ENCODE measurements around the gene ADGRA3. TPM values are rescaled to one million over a fixed set of nuclear protein-coding genes. Genes with fewer than 3 reads are reported as not detected.

The ADGRA3 gene
- total and polyA plus RNA-seq, 2 of the 13 experiments (the other 11 are each of a cell fraction or from before 2014, with no cell fraction given) = 32.2 to 40.8 TPM

- Histone ChIP-seq H4K20me1 (ENCODE audit: insufficient read depth, low read length) (no peaks in the 10 kb centered on the region), H3K4me3 (replicated peaks in 1 of 3; ENCODE audit: insufficient read depth in 1 of 3, low read depth in 2 of 3, low read length in 3 of 3) (no peak overlapping the region), H3K79me2 (ENCODE audit: insufficient read depth, low read length) (peaks cover 6% of the 10 kb centered on the region), H3K36me3 (replicated peaks in 1 of 2; ENCODE audit: control insufficient read depth in 1 of 2, insufficient read depth in 2 of 2, low read length in 2 of 2) (peaks cover 0 to 6% of the 10 kb centered on the region in 2 experiments; a peak in 3 of 5 replicates), H3K27me3 (ENCODE audit: control insufficient read depth in 1 of 2, insufficient read depth in 2 of 2, low read length in 2 of 2) (no peaks in the 10 kb centered on the region), H3K9ac (ENCODE audit: insufficient read depth, low read depth, low read length) (no peak overlapping the region), H3K9me3 (ENCODE audit: low read length) (no peaks in the 10 kb centered on the region), H3K4me1 (ENCODE audit: insufficient read depth, low read length) (peaks cover 50% of the 10 kb centered on the region), H3K4me2 (ENCODE audit: low read depth, low read length) (no peak overlapping the region), H2AFZ (ENCODE audit: low read length) (no peak overlapping the region), H3K27ac (ENCODE audit: extremely low read length, insufficient read depth, low read length) (no peak overlapping the region)
- no peak for FAIRE-seq
- POLR2A ChIA-PET = interaction anchor here (1.0 kb wide), 1 partner anchor 52 kb away, joined by 4 read pairs; no protein-coding TSS in a partner anchor
- in situ Hi-C loops (cut with HindIII; ENCODE audit: extremely low pct_ligation_motif_present, low pct_unique_long_range_greater_than_20kb) (no loop called here), intact Hi-C loops (cut with micrococcal nuclease; ENCODE audit: unreplicated experiment) (no loop called here)
- WGBS (ENCODE audit: low lambda C conversion rate) = 93% methylated on average over 5 of the region's 5 CpGs
- no peak for DNase-seq (ENCODE audit: low spot score)
- BruUV-seq (replicated peaks) = no TSS peak
- no peak for ATAC-seq
- TF ChIP-seq CTCF (CRISPR knock-in tag; IDR thresholded peaks at IDR 0.05) (peak; percentile 57), STAG1 (CRISPR knock-in tag; IDR thresholded peaks at IDR 0.05) (peak; percentile 51), SMC3 (IDR thresholded peaks at IDR 0.05; ENCODE audit: low read length) (peak; percentile 26; the same call in 1 of the 2 replicates), ZNF788 (CRISPR knock-in tag; IDR thresholded peaks at IDR 0.05; ENCODE audit: borderline replicate concordance) (no peak), ZBTB42 (CRISPR knock-in tag; IDR thresholded peaks at IDR 0.05) (no peak), ZMYM4 (CRISPR knock-in tag; IDR thresholded peaks at IDR 0.05) (peak; percentile 44; the same call in 1 of the 2 replicates)
- CTCF ChIA-PET (ENCODE audit: low intra/inter-chr PET ratio, low total read pairs) = no interaction called here
Measured at GRCh38 chr4:22463179-22463578, 52.7 kb downstream of the ADGRA3 start.

GRCh38 chr4:22462688-22463087 is 53.2 kb downstream of the ADGRA3 start:
- Histone ChIP-seq H2AFZ (ENCODE audit: low read length) (no peak overlapping the region), H3K27ac (ENCODE audit: extremely low read length, insufficient read depth, low read length) (peak overlapping the region; percentile 8), H3K4me1 (ENCODE audit: insufficient read depth, low read length) (peaks cover 55% of the 10 kb centered on the region), H3K27me3 (ENCODE audit: control insufficient read depth in 1 of 2, insufficient read depth in 2 of 2, low read length in 2 of 2) (no peaks in the 10 kb centered on the region), H3K36me3 (replicated peaks in 1 of 2; ENCODE audit: control insufficient read depth in 1 of 2, insufficient read depth in 2 of 2, low read length in 2 of 2) (peaks cover 0 to 6% of the 10 kb centered on the region in 2 experiments; a peak in 3 of 5 replicates), H3K4me2 (ENCODE audit: low read depth, low read length) (no peak overlapping the region), H3K9ac (ENCODE audit: insufficient read depth, low read depth, low read length) (no peak overlapping the region), H3K79me2 (ENCODE audit: insufficient read depth, low read length) (peaks cover 6% of the 10 kb centered on the region), H3K4me3 (replicated peaks in 1 of 3; ENCODE audit: insufficient read depth in 1 of 3, low read depth in 2 of 3, low read length in 3 of 3) (no peak overlapping the region), H3K9me3 (ENCODE audit: low read length) (no peaks in the 10 kb centered on the region), H4K20me1 (ENCODE audit: insufficient read depth, low read length) (no peaks in the 10 kb centered on the region)
- ChIA-PET POLR2A (interaction anchor here (1.0 kb wide), 1 partner anchor 52 kb away, joined by 4 read pairs; no protein-coding TSS in a partner anchor), CTCF (ENCODE audit: low intra/inter-chr PET ratio, low total read pairs) (no interaction called here)
- TF ChIP-seq ZNF263 (CRISPR knock-in tag; IDR thresholded peaks at IDR 0.05) (peak; percentile 51), ZNF331 (CRISPR knock-in tag; IDR thresholded peaks at IDR 0.05) (no peak), ZFP82 (CRISPR knock-in tag; IDR thresholded peaks at IDR 0.05; ENCODE audit: borderline replicate concordance) (no peak)
- intact Hi-C loops (cut with micrococcal nuclease; ENCODE audit: unreplicated experiment) (no loop called here), in situ Hi-C loops (cut with HindIII; ENCODE audit: extremely low pct_ligation_motif_present, low pct_unique_long_range_greater_than_20kb) (no loop called here)
- no peak for FAIRE-seq
- WGBS (ENCODE audit: low lambda C conversion rate) = 100% methylated on average over 2 of the region's 3 CpGs
- peak; percentile 55 for ATAC-seq
- no peak for DNase-seq (ENCODE audit: low spot score)
- BruUV-seq (replicated peaks) = no TSS peak
